ENCODE data around the gene TNFRSF8.

The TNFRSF8 gene

DNA sequence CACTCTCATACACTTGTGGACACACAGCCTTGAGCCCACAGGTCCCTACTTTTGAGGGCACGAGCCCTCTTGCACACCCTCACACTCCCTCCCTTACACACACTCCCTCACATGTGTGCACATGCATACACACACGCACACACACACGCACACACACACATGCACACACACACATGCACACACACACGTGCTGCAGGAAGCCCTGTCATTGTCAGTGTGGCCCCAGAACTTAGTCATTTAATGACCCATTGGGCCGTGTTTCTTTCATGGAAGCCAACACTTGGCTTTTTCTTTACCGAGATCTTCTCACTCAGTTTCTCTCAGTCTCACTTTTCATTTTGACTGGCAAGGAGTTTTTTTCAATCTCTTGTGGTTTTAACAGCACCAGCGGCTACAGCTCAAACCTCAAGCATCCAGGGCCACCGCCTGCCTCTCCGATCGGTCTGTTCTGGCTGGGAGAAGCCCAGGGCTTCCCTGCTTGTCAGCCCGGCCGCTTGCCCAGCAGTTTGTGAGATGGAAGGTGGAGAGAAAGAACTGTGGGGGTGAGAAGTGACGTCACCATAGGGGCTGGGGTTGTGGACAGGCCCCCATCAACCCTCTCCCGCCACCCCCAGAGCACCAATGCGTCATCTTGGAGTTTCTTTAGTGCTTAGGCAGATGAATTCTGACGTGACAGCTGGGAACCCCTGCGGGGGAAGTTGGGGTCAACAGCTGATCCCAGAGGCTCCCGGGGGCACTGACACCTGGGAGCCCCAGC, 15.8 kb upstream of the TNFRSF8 start:
- peaks cover 7 to 14% of the 10 kb centered on the region in 2 donors for H3K4me1 Mint-ChIP-seq (ENCODE audit: low read depth in 2 of 2)

DNA sequence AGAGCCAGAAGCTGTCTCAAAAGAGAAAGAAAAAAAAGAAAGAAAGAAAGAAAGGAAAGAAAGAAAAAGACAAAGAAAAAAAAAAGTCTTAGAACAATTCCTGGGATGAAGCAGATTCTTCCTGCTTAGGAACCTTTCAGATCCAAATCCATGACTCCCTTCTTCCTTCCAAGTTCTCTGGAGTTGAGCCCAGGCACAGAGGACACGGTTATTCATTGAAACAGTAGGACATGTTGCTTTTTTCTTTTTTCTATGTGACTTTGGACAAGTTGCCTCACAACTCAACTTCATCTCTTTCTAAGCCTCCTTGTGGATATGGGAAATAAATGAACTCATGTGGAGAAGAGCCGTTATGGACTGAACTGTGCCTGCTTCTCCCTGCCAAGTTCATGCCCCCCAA, 14.7 kb upstream of the TNFRSF8 start:
- no peaks in the 10 kb centered on the region for H3K36me3 Mint-ChIP-seq (ENCODE audit: insufficient read depth)
- no peak overlapping the region for H3K4me3 Mint-ChIP-seq
- DNase-seq, result no peak
- no peak for ATAC-seq (replicated peaks)
- no peaks in the 10 kb centered on the region for H3K9me3 Mint-ChIP-seq
- peaks cover 12 to 20% of the 10 kb centered on the region in 2 donors for H3K4me1 Mint-ChIP-seq (ENCODE audit: low read depth in 2 of 2)
- H3K27me3 Mint-ChIP-seq, result peaks cover 0 to 17% of the 10 kb centered on the region in 2 donors
- H3K27ac Mint-ChIP-seq, result no peak overlapping the region

More for the DNA sequence above, 15.8 kb upstream of the TNFRSF8 start:
- Mint-ChIP-seq H3K4me3 (no peak overlapping the region), H3K27me3 (peaks cover 0 to 9% of the 10 kb centered on the region in 2 donors), H3K27ac (no peak overlapping the region), H3K9me3 (no peaks in the 10 kb centered on the region), H3K36me3 (ENCODE audit: insufficient read depth) (no peaks in the 10 kb centered on the region)
- peak; percentile 39 to 46 (median 45) for DNase-seq
- ATAC-seq (replicated peaks), result peak; percentile 81

- Mint-ChIP-seq H3K27me3 (peaks cover 0 to 9% of the 10 kb centered on the region in 2 donors), H3K27ac (no peak overlapping the region), H3K4me3 (no peak overlapping the region), H3K36me3 (ENCODE audit: insufficient read depth) (no peaks in the 10 kb centered on the region), H3K4me1 (ENCODE audit: low read depth in 2 of 2) (peaks cover 10 to 16% of the 10 kb centered on the region in 2 donors), H3K9me3 (no peaks in the 10 kb centered on the region)
- no peak for DNase-seq
- ATAC-seq (replicated peaks), result no peak
Measured at GRCh38 chr1:12049616-12050015, 13.5 kb upstream of the TNFRSF8 start.

DNA sequence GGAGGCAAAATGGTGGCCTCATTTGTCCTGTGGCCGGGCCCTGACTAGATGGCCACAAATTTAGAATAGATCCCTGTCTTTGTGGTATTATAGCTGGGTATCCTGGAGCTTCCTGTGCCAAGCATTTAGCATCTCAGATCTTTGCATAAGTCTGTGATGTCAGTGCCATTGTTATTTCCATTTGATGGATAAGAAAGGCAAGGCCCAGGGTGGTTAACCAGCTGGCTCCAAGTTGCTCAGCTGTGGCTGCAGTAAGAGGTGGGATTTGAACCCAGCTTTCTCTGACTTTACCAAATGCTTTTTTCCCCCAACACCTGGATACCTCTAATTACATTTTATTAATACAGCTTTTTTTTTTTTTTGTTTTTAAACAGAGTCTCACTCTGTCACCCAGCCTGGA, 11.7 kb upstream of the TNFRSF8 start:
- ATAC-seq (replicated peaks) (no peak), DNase-seq (no peak)
- Mint-ChIP-seq H3K27me3 (peaks cover 0 to 14% of the 10 kb centered on the region in 2 donors), H3K4me1 (ENCODE audit: low read depth in 2 of 2) (peaks cover 14 to 16% of the 10 kb centered on the region in 2 donors), H3K36me3 (ENCODE audit: insufficient read depth) (no peaks in the 10 kb centered on the region), H3K27ac (peak overlapping the region; percentile 75 to 82), H3K4me3 (peak overlapping the region in 1 of 2 donors; percentile 65), H3K9me3 (no peaks in the 10 kb centered on the region)

DNA sequence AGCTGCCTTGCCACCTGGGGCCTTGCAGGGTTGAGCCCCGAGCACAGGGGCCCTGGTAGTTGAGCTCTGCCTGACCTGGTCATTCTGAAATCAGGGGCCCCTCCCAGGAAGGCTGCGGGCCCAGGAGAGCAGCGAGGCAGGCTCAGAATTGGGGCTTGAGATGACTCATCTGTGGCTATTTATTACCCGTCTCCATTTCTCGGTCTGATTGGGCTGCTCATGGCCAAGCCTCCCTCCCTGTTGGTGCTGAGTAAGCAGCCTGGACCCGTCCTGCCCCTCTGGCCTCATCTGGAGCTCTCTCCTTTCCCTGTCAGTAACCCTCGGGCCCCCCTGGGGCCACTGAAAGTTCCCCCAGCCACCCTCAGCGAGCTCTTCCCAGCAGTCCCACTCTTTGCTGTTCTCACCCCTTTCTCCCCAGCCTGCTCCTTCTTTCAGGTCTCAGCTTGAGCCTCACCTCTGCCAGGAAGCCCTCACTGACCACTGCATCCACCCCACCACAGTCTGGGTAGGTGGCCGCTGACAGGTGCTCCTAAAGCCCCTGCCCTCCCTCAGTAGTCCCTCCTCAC, 11.0 kb upstream of the TNFRSF8 start:
- Mint-ChIP-seq H3K4me1 (ENCODE audit: low read depth in 2 of 2) (peaks cover 15 to 16% of the 10 kb centered on the region in 2 donors), H3K9me3 (no peaks in the 10 kb centered on the region), H3K27me3 (peaks cover 0 to 21% of the 10 kb centered on the region in 2 donors), H3K4me3 (peak overlapping the region; percentile 62 to 65), H3K36me3 (ENCODE audit: insufficient read depth) (no peaks in the 10 kb centered on the region), H3K27ac (peak overlapping the region; percentile 75 to 82)
- ATAC-seq (replicated peaks) (peak; percentile 39), DNase-seq (no peak)

DNA sequence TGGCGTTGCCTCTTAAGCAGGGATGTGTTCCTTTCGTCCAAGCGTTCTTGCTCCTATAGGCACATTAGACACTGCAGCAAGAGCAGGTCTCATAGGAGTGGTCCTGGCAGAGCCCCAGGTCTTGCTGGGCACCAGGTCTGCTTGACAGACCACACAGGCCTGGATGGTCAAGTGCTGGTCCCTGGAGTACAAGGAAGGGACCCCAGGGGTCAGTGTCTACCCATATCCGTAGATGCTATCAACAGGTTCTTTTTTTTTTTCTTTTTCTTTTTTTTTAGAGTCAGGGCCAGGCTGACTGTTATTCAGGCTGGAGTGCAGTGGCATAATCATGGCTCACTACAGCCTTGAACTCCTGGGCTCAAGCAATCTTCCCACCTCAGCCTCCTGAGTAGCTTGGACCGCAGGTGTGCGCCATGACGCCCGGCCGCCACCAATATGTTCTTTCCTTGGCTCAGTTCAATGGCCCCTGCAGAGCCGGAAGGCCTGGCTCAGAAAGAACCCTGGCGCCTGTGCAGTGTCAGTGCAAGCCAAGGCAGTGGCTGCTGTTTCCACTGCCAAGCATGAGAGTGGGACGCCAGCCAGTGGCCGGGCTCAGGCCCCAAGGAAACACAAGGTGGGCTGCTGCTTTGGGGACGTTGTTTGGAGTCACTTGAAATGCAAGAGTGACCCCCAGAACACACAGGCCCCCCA, 10.0 kb upstream of the TNFRSF8 start:
- Mint-ChIP-seq H3K4me3 (peak overlapping the region; percentile 62 to 65), H3K4me1 (ENCODE audit: low read depth in 2 of 2) (peaks cover 16% of the 10 kb centered on the region in 2 donors), H3K27ac (peak overlapping the region; percentile 75 to 82), H3K27me3 (peaks cover 0 to 31% of the 10 kb centered on the region in 2 donors), H3K36me3 (ENCODE audit: insufficient read depth) (no peaks in the 10 kb centered on the region), H3K9me3 (no peaks in the 10 kb centered on the region)
- no peak for ATAC-seq (replicated peaks)
- no peak for DNase-seq

GRCh38 chr1:12053752-12054548, 9.2 kb upstream of the TNFRSF8 start:
- no peaks in the 10 kb centered on the region for H3K36me3 Mint-ChIP-seq (ENCODE audit: insufficient read depth)
- peaks cover 0 to 37% of the 10 kb centered on the region in 2 donors for H3K27me3 Mint-ChIP-seq
- H3K9me3 Mint-ChIP-seq, result no peaks in the 10 kb centered on the region
- no peak overlapping the region for H3K4me3 Mint-ChIP-seq
- DNase-seq (no peak), ATAC-seq (replicated peaks) (no peak)
- no peak overlapping the region for H3K27ac Mint-ChIP-seq
- H3K4me1 Mint-ChIP-seq (ENCODE audit: low read depth in 2 of 2), result peaks cover 16% of the 10 kb centered on the region in 2 donors

DNA sequence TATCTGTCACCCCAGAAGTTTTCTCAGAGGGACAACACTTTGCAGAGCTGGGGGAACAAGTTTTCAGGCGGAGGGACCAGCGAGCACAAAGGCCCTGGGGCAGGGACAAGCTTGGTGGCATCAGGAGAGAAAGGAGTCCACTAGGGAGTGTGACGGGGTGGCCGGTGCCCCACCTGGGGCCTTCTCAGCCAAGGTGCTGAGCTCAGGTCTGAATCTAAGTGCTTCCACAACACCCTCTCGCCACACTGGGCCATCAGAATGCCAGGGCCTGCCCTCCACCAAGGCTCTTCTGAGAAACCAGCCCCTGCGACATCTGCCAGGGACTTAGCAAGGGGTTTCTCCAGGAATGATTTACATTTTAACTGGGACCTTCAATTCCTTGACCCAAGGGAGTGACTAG, 7.8 kb upstream of the TNFRSF8 start:
- H3K4me3 Mint-ChIP-seq, result no peak overlapping the region
- peaks cover 16 to 21% of the 10 kb centered on the region in 2 donors for H3K4me1 Mint-ChIP-seq (ENCODE audit: low read depth in 2 of 2)
- ATAC-seq (replicated peaks) (no peak), DNase-seq (no peak)
- no peak overlapping the region for H3K27ac Mint-ChIP-seq
- peaks cover 6 to 49% of the 10 kb centered on the region in 2 donors for H3K27me3 Mint-ChIP-seq
- no peaks in the 10 kb centered on the region for H3K36me3 Mint-ChIP-seq (ENCODE audit: insufficient read depth)
- H3K9me3 Mint-ChIP-seq, result no peaks in the 10 kb centered on the region

DNA sequence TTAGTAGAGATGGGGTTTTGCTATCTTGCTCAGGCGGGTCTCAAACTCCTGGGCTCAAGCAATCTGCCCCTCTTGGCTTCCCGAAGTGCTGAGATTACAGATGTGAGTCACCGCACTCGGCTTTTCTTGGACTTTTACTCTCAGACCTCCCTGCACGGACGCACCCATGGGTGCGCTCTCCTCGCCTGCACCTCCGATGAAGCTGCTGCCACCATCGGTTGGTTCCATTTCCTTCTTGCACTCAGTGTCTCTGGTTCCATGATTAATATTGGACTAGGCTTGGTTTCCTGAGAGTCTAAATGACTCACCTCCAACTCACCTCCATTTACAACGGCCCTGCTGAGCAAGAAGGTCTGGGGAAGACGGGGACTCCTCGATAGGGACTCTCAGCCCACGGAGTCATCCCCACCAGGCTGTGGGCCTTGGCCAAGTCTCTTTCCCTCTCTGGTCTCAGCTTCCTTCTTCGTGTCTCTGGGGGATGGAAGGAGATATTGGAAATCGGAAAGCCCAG, 6.7 kb upstream of the TNFRSF8 start:
- Mint-ChIP-seq H3K9me3 (no peaks in the 10 kb centered on the region), H3K4me1 (ENCODE audit: low read depth in 2 of 2) (peaks cover 15 to 21% of the 10 kb centered on the region in 2 donors), H3K36me3 (ENCODE audit: insufficient read depth) (no peaks in the 10 kb centered on the region), H3K27me3 (peaks cover 6 to 52% of the 10 kb centered on the region in 2 donors), H3K27ac (no peak overlapping the region), H3K4me3 (no peak overlapping the region)
- DNase-seq, result no peak
- ATAC-seq (replicated peaks), result no peak

GRCh38 chr1:12057382-12057781, 5.7 kb upstream of the TNFRSF8 start:
- Mint-ChIP-seq H3K27me3 (peaks cover 13 to 60% of the 10 kb centered on the region in 2 donors), H3K27ac (no peak overlapping the region), H3K9me3 (no peaks in the 10 kb centered on the region), H3K4me1 (ENCODE audit: low read depth in 2 of 2) (peaks cover 5 to 15% of the 10 kb centered on the region in 2 donors), H3K36me3 (ENCODE audit: insufficient read depth) (no peaks in the 10 kb centered on the region), H3K4me3 (no peak overlapping the region)
- ATAC-seq (replicated peaks) (no peak), DNase-seq (no peak)

DNA sequence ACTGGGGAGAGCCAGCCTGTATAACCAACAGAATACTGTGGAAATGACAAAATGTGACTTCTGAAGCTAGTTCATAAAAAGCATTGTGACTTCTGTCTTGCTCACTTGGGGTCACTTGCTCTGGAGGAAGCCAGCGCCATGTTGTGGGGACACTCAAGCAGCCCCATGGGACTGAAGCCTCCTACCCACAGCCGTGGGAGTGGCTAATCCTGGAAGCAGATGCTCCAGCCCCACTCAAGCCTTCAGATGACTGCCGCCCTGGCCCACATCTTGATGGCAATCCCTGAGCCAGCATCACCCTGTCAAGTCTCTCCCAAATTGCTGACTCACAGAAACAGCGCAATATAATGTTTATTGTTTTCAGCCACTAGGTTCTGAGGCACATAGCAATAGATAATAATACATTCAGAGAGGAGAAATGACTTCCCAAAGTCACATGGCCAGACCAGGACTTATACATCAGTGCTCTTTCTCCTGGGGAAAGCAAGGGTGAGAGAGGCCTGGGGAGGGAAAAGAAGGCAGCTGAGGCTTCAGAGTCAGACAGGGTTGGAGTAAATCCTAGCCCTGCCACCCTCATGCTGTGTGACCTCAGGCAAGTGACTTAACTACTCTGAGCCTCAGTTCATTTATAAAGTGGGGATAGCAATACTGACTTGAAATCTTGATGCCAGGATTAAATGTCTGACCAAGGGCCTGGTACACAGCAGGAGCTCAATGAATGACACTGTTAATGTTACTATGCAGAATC, 5.0 kb upstream of the TNFRSF8 start:
- H3K27ac Mint-ChIP-seq, result no peak overlapping the region
- peaks cover 3 to 15% of the 10 kb centered on the region in 2 donors for H3K4me1 Mint-ChIP-seq (ENCODE audit: low read depth in 2 of 2)
- no peaks in the 10 kb centered on the region for H3K36me3 Mint-ChIP-seq (ENCODE audit: insufficient read depth)
- ATAC-seq (replicated peaks) (no peak), DNase-seq (no peak)
- H3K9me3 Mint-ChIP-seq, result no peaks in the 10 kb centered on the region
- H3K4me3 Mint-ChIP-seq, result no peak overlapping the region
- peaks cover 18 to 60% of the 10 kb centered on the region in 2 donors for H3K27me3 Mint-ChIP-seq

- H3K4me1 Mint-ChIP-seq (ENCODE audit: low read depth in 2 of 2), result peaks cover 12 to 23% of the 10 kb centered on the region in 2 donors
- H3K36me3 Mint-ChIP-seq (ENCODE audit: insufficient read depth), result no peaks in the 10 kb centered on the region
- H3K9me3 Mint-ChIP-seq, result no peaks in the 10 kb centered on the region
- peak overlapping the region in 1 of 2 donors; percentile 15 for H3K27ac Mint-ChIP-seq
- no peak for ATAC-seq (replicated peaks)
- H3K27me3 Mint-ChIP-seq, result peaks cover 26 to 71% of the 10 kb centered on the region in 2 donors
- no peak for DNase-seq
- H3K4me3 Mint-ChIP-seq, result no peak overlapping the region
Measured at GRCh38 chr1:12059226-12059625, 3.9 kb upstream of the TNFRSF8 start.
